HEK293 (cell line): Measurements from ENCODE around the gene C1QTNF12.
A peak's percentile ranks its signal among the peaks of the same experiment; 100 is the strongest.

ENCODE experiments used
- CTCF ChIA-PET: fragments of 350-600 bp; formaldehyde crosslinking; extraction: SDS; loops from one replicate; lab custom pipeline; 2021; ENCODE audit warnings: antibody characterized with exemption; lab: Yijun Ruan, JAX
- POLR2A ChIA-PET: fragments of 300-600 bp; formaldehyde crosslinking; extraction: SDS; loops from one replicate; lab custom pipeline; 2020; ENCODE audit warnings: antibody characterized with exemption, inconsistent platforms; lab: Yijun Ruan, JAX
- H3K27ac ChIP-seq: fragments of 200-500 bp; sonication (Bioruptor generic); 2 replicates; pipeline ENCODE4 v1.5.1; 2014; ENCODE audit warnings: low read depth, low read length, control low read depth, inconsistent platforms; ENCODE audit errors: extremely low read depth
- H3K36me3 ChIP-seq, 2 experiments: fragments of 200-500 bp in 1 of 2; sonication (Bioruptor generic) in 1 of 2; 1 replicate in 1 of 2; 2 replicates in 1 of 2; pipeline ENCODE4 v1.5.1; 2014 to 2017; ENCODE audit warnings: inconsistent platforms in 2 of 2, low read length in 2 of 2; ENCODE audit not compliant: control insufficient read depth in 2 of 2, insufficient read depth in 1 of 2
- H3K4me1 ChIP-seq: fragments of 200-500 bp; sonication (Bioruptor generic); 2 replicates; pipeline ENCODE4 v1.5.1; 2014; ENCODE audit warnings: mild to moderate bottlenecking, low read length, inconsistent platforms; ENCODE audit not compliant: control insufficient read depth, insufficient read depth
- H3K4me3 ChIP-seq: 2 replicates; pipeline ENCODE4 v1.5.1; 2011; ENCODE audit warnings: low read depth, mild to moderate bottlenecking, control low read depth, low read length, moderate library complexity
- H3K9me3 ChIP-seq: fragments of 200-500 bp; sonication (Bioruptor generic); 2 replicates; pipeline ENCODE4 v1.5.1; 2014; ENCODE audit warnings: low read depth, low read length, inconsistent platforms; ENCODE audit not compliant: control insufficient read depth, insufficient read depth
- BCL11B ChIP-seq: fragments of 450-650 bp; formaldehyde crosslinking; IDR thresholded peaks from 2 replicates; pipeline ENCODE4 v1.5.1; 2016; ENCODE audit warnings: low read depth, missing biosample characterization, missing genetic modification characterization
- GLIS2 ChIP-seq: fragments of 450-650 bp; formaldehyde crosslinking; IDR thresholded peaks from 2 replicates; pipeline ENCODE4 v1.5.1; 2016; ENCODE audit warnings: missing biosample characterization, missing genetic modification characterization
- HIC1 ChIP-seq: fragments of 450-650 bp; formaldehyde crosslinking; IDR thresholded peaks from 2 replicates; pipeline ENCODE4 v1.5.1; 2016; ENCODE audit warnings: missing biosample characterization, missing genetic modification characterization
- KLF8 ChIP-seq: fragments of 450-650 bp; formaldehyde crosslinking; IDR thresholded peaks from 2 replicates; pipeline ENCODE4 v1.5.1; 2016; ENCODE audit warnings: missing biosample characterization, missing genetic modification characterization
- PBX3 ChIP-seq: sonication (generic); formaldehyde crosslinking; IDR thresholded peaks from 2 replicates; pipeline ENCODE4 v1.8.1; 2022; ENCODE audit warnings: mild to moderate bottlenecking, moderate library complexity, missing genetic modification reagents
- PRDM10 ChIP-seq: fragments of 450-650 bp; formaldehyde crosslinking; IDR thresholded peaks from 2 replicates; pipeline ENCODE4 v1.5.1; 2016; ENCODE audit warnings: missing biosample characterization, missing genetic modification characterization
- ZBTB10 ChIP-seq: fragments of 450-650 bp; formaldehyde crosslinking; IDR thresholded peaks from 2 replicates; pipeline ENCODE4 v1.5.1; 2016; ENCODE audit warnings: missing biosample characterization, missing genetic modification characterization
- ZBTB8A ChIP-seq: fragments of 450-650 bp; formaldehyde crosslinking; IDR thresholded peaks from 2 replicates; pipeline ENCODE4 v1.5.1; 2016; ENCODE audit warnings: missing biosample characterization, missing genetic modification characterization
- ZNF10 ChIP-seq: fragments of 450-650 bp; formaldehyde crosslinking; IDR thresholded peaks from 2 replicates; pipeline ENCODE4 v1.5.1; 2017; ENCODE audit warnings: missing biosample characterization, missing genetic modification characterization
- ZNF248 ChIP-seq: fragments of 450-650 bp; formaldehyde crosslinking; IDR thresholded peaks from 2 replicates; pipeline ENCODE4 v1.5.1; 2017; ENCODE audit warnings: missing biosample characterization, missing genetic modification characterization
- ZNF335 ChIP-seq: fragments of 450-650 bp; formaldehyde crosslinking; conservative IDR thresholded peaks from 2 replicates; pipeline ENCODE4 v1.5.1; 2016; ENCODE audit warnings: missing biosample characterization, missing genetic modification characterization
- ZNF544 ChIP-seq: fragments of 450-650 bp; formaldehyde crosslinking; IDR thresholded peaks from 2 replicates; pipeline ENCODE4 v1.5.0; 2017; ENCODE audit warnings: missing biosample characterization, missing genetic modification characterization
- ZNF555 ChIP-seq: fragments of 450-650 bp; formaldehyde crosslinking; conservative IDR thresholded peaks from 2 replicates; pipeline ENCODE4 v1.5.1; 2017; ENCODE audit warnings: missing biosample characterization, mild to moderate bottlenecking, missing genetic modification characterization, inconsistent platforms
- ZNF571 ChIP-seq: fragments of 450-650 bp; formaldehyde crosslinking; IDR thresholded peaks from 2 replicates; pipeline ENCODE4 v1.5.0; 2017; ENCODE audit warnings: missing biosample characterization, missing genetic modification characterization
- ZNF596 ChIP-seq: fragments of 450-650 bp; IDR thresholded peaks from 2 replicates; pipeline ENCODE4 v1.5.0; 2018; ENCODE audit warnings: missing biosample characterization, mild to moderate bottlenecking, missing genetic modification characterization, moderate library complexity

C1QTNF12 gene

GRCh38 chr1:1199141-1199960 lies 47.2 kb downstream of the C1QTNF12 start:
- Histone ChIP-seq H3K9me3 (no peaks in the 10 kb centered on the region), H3K27ac (no peak overlapping the region), H3K36me3 (no peaks in the 10 kb centered on the region), H3K4me3 (no peak overlapping the region), H3K4me1 (no peaks in the 10 kb centered on the region)
- POLR2A ChIA-PET, result interaction anchor here (0.5 to 0.9 kb wide), 2 partner anchors 10 to 16 kb away, joined by 3 to 5 read pairs; no protein-coding TSS in a partner anchor
- TF ChIP-seq ZNF596 (tag by site-specific recombination) (no peak), BCL11B (tag by site-specific recombination) (peak; percentile 21; the same call in 1 of the 2 replicates), ZBTB10 (0 out of 2 replicates have a peak, but pooled peaks have one; percentile 19), ZNF571 (tag by site-specific recombination) (no peak), ZNF10 (tag by site-specific recombination) (no peak), HIC1 (peak; percentile 51; the same call in 1 of the 2 replicates), ZBTB8A (tag by site-specific recombination) (peak; percentile 33; the same call in 1 of the 2 replicates), ZNF335 (tag by site-specific recombination) (0 out of 2 replicates have a peak, but pooled peaks have one; percentile 12), PRDM10 (tag by site-specific recombination) (peak; percentile 80), GLIS2 (tag by site-specific recombination) (0 out of 2 replicates have a peak, but pooled peaks have one; percentile 12)
- TF ChIP-seq, all 188 proteins: peak for 7
- CTCF ChIA-PET, result no interaction called here

GRCh38 chr1:1198423-1199140 lies 47.9 kb downstream of the C1QTNF12 start:
- no peaks in the 10 kb centered on the region for H3K4me1 ChIP-seq
- no peak overlapping the region for H3K27ac ChIP-seq
- CTCF ChIA-PET, result no interaction called here
- H3K4me3 ChIP-seq, result no peak overlapping the region
- H3K36me3 ChIP-seq, result no peaks in the 10 kb centered on the region
- H3K9me3 ChIP-seq, result no peaks in the 10 kb centered on the region
- TF ChIP-seq PBX3 (CRISPR knock-in tag), result no peak
- no peak for TF ChIP-seq ZNF544 (tag by site-specific recombination)
- no peak for TF ChIP-seq ZNF596 (tag by site-specific recombination)
- TF ChIP-seq ZNF248 (tag by site-specific recombination), result no peak
- TF ChIP-seq ZNF555, result no peak
- no peak for TF ChIP-seq KLF8 (tag by site-specific recombination)
- TF ChIP-seq, all 188 proteins: peak for 0
- POLR2A ChIA-PET, result interaction anchor here (0.9 kb wide), 1 partner anchor 17 kb away, joined by 3 read pairs; no protein-coding TSS in a partner anchor
